A673 (cell line): ENCODE data around the gene CNTN2. TPM values are rescaled to one million over a fixed set of nuclear protein-coding genes. Genes with fewer than 3 reads are reported as not detected.

Source experiments
- BruUV-seq: library from RNA; stranded (reverse); fragments of 400-500 nt; replicated peaks from 2 replicates; lab custom pipeline; 2021; lab: Mats Ljungman, UMichigan
- CTCF ChIA-PET: fragments of 300-600 bp; sonication (Branson Sonifier 250); formaldehyde crosslinking; loops from one replicate; lab custom pipeline; 2022; ENCODE audit warnings: antibody characterized with exemption; lab: Charles Lee
- POLR2A ChIA-PET: fragments of 300-600 bp; sonication (Branson Sonifier 250); formaldehyde crosslinking; loops from one replicate; lab custom pipeline; 2022; ENCODE audit warnings: antibody characterized with exemption; ENCODE audit not compliant: low non-redundant PET; lab: Charles Lee
- DNase-seq: peaks from one replicate; pipeline ENCODE4 v3.0.0-alpha.2; 2015; ENCODE audit warnings: low spot score
- H3K27ac ChIP-seq: fragments of 200-600 bp; sonication (generic); 2 replicates; pipeline ENCODE4 v1.5.1; 2016; ENCODE audit warnings: mixed run types, low read depth, mild to moderate bottlenecking, mixed read lengths, antibody characterized with exemption, low read length; ENCODE audit not compliant: poor library complexity, severe bottlenecking
- H3K27me3 ChIP-seq: fragments of 200-600 bp; sonication (generic); replicated peaks from 2 replicates; pipeline ENCODE4 v1.6.1; 2017; ENCODE audit warnings: mixed run types, low read depth, mild to moderate bottlenecking, mixed read lengths, antibody characterized with exemption, low read length; ENCODE audit not compliant: insufficient read depth, poor library complexity
- H3K36me3 ChIP-seq: fragments of 200-600 bp; sonication (generic); 2 replicates; pipeline ENCODE4 v1.6.1; 2016; ENCODE audit warnings: mixed run types, mild to moderate bottlenecking, mixed read lengths, antibody characterized with exemption, low read length; ENCODE audit not compliant: insufficient read depth, poor library complexity, severe bottlenecking
- H3K4me1 ChIP-seq: fragments of 200-600 bp; sonication (generic); 2 replicates; pipeline ENCODE4 v1.6.1; 2017; ENCODE audit warnings: mixed run types, mild to moderate bottlenecking, mixed read lengths, antibody characterized with exemption, low read length; ENCODE audit not compliant: insufficient read depth, poor library complexity, severe bottlenecking
- H3K4me3 ChIP-seq: fragments of 200-600 bp; sonication (generic); 2 replicates; pipeline ENCODE4 v1.5.1; 2016; ENCODE audit warnings: low read depth, mixed run types, mild to moderate bottlenecking, mixed read lengths, low read length; ENCODE audit not compliant: poor library complexity, severe bottlenecking
- H3K9me3 ChIP-seq: fragments of 200-600 bp; sonication (generic); 2 replicates; pipeline ENCODE4 v1.6.1; 2016; ENCODE audit warnings: mixed run types, low read depth, mild to moderate bottlenecking, mixed read lengths, antibody characterized with exemption, low read length; ENCODE audit not compliant: poor library complexity, severe bottlenecking
- EZH2 ChIP-seq: fragments of 200-600 bp; sonication (generic); IDR thresholded peaks from 2 replicates; pipeline ENCODE4 v1.6.1; 2017; ENCODE audit warnings: borderline replicate concordance, low read depth, mild to moderate bottlenecking, mixed read lengths, antibody characterized with exemption, low read length; ENCODE audit not compliant: poor library complexity, severe bottlenecking
- intact Hi-C: fragments of 100-400 bp; cut with micrococcal nuclease; formaldehyde crosslinking; loops from one replicate; pipeline ENCODE4 v1.10.0; 2022; ENCODE audit not compliant: unreplicated experiment
- total RNA-seq: library from RNA; stranded (reverse); gene quantifications from 2 replicates; pipeline ENCODE4 v1.2.3, GENCODE V29; 2021
- TF ChIP-seq, protein P1 (sequence below): fragments of 300-800, 200-600 bp; sonication (generic); conservative IDR thresholded peaks from 2 replicates; pipeline ENCODE4 v1.5.1; 2017; ENCODE audit warnings: low read depth, mild to moderate bottlenecking, antibody characterized with exemption, low read length, moderate library complexity, mixed read lengths

Gene CNTN2
- total RNA-seq, 1 experiment from 2014 or later = not detected

DNA sequence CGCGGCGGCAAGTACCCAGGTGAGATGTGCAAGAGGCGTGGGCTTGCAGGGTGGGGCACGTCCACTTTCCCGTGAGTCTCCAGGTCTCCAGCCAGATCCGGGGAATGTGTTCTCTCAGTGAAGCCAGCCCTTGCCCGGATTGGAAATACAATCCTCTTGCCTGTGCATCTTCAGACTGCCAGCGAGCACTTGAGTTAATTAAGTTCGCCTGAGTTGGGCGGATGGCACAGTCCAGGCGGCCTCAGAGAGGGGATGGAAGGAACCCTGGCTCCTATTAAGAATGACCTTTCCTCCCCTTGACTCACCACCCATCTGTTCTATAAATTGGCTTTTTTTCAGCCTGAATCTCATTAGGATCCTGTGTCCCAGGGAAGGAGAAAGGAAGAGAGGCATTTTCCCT is 33.3 kb upstream of the CNTN2 start:
- intact Hi-C loops = no loop called here
- ChIA-PET POLR2A (no interaction called here), CTCF (no interaction called here)
- Histone ChIP-seq H3K4me3 (no peak overlapping the region), H3K27me3 (no peaks in the 10 kb centered on the region), H3K4me1 (peaks cover 5% of the 10 kb centered on the region), H3K36me3 (no peaks in the 10 kb centered on the region), H3K27ac (no peak overlapping the region), H3K9me3 (no peaks in the 10 kb centered on the region)
- TF ChIP-seq, protein P1, sequence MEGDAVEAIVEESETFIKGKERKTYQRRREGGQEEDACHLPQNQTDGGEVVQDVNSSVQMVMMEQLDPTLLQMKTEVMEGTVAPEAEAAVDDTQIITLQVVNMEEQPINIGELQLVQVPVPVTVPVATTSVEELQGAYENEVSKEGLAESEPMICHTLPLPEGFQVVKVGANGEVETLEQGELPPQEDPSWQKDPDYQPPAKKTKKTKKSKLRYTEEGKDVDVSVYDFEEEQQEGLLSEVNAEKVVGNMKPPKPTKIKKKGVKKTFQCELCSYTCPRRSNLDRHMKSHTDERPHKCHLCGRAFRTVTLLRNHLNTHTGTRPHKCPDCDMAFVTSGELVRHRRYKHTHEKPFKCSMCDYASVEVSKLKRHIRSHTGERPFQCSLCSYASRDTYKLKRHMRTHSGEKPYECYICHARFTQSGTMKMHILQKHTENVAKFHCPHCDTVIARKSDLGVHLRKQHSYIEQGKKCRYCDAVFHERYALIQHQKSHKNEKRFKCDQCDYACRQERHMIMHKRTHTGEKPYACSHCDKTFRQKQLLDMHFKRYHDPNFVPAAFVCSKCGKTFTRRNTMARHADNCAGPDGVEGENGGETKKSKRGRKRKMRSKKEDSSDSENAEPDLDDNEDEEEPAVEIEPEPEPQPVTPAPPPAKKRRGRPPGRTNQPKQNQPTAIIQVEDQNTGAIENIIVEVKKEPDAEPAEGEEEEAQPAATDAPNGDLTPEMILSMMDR = no peak
- TF ChIP-seq EZH2 = no peak
- BruUV-seq = no TSS peak
- DNase-seq = no peak

DNA sequence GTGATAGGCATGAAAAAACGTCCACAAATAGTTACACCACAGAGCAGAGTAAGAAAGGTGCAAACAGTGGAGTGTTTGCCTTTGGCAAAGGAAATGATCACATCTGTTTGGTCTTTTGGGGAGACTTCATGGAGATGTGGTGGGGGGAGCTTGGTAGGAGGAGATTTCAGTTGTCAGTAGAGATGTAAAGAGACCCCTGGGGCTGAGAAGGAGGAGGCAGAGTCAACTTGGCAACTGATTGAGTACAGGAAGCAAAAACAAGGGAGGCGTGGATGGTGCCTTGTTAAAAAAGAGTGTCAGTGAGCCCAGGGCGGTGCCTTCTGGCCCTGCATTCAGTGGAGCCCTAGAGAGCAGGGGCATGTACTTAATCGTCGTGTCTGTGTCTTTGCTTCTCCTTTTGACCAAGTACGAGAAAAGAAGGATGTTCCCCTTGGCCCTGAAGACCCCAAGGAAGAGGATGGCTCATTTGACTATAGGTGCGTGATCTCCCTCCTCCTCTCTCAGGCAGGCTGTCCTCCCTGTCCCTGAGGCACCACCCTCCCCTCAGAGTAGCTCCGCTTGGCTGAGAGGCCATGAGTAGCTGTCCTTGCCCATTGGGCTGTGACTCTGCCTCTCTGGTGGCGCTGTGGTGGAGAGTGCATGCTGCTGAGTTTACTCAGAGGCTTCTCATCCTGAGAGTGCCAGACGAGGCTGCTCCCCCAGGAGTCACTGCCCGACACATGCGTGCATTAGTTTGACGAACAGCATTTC is 30.4 kb upstream of the CNTN2 start:
- intact Hi-C loops = no loop called here
- Histone ChIP-seq H3K36me3 (no peaks in the 10 kb centered on the region), H3K4me1 (peaks cover 5% of the 10 kb centered on the region), H3K27ac (no peak overlapping the region), H3K9me3 (no peaks in the 10 kb centered on the region), H3K4me3 (no peak overlapping the region), H3K27me3 (no peaks in the 10 kb centered on the region)
- TF ChIP-seq, protein P1 = no peak
- TF ChIP-seq EZH2 = no peak
- no TSS peak for BruUV-seq
- ChIA-PET CTCF (no interaction called here), POLR2A (no interaction called here)
- DNase-seq = no peak

DNA sequence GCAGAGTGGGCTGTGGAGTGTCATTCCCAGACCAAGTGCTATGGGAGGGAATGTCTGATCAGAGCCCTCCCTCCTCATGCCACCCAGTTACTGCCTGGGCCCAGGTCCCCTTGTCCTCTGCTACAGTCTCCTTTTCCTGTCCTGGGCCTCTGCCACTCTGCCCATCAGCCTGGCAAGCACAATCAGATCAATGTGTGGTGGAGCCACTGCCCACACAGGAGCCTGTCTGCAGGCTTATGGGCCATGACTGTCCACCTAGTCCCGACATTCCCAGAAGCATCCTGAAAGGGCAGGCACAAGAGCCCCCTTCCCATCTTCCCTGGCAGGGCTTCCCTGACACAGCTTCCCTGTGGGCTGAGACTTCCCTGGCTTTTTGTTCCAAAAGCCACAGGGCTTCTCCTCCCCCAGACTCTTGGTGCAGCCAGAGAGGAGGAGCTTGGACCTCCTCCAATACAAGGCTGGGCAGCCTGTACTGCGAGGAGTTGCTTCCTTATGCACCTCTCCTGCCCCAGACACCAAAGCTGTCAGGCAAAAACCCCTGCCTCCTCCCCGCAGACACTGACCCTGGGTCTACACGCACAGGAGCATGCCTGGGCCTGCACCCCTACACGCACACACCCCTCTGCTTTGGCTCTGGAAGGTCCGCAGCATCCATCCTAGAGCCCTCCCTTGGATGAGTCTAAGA is 29.2 kb upstream of the CNTN2 start:
- ChIA-PET CTCF (no interaction called here), POLR2A (no interaction called here)
- intact Hi-C loops = no loop called here
- Histone ChIP-seq H3K9me3 (no peaks in the 10 kb centered on the region), H3K27me3 (no peaks in the 10 kb centered on the region), H3K4me1 (peaks cover 5% of the 10 kb centered on the region), H3K27ac (no peak overlapping the region), H3K4me3 (no peak overlapping the region), H3K36me3 (no peaks in the 10 kb centered on the region)
- BruUV-seq = no TSS peak
- TF ChIP-seq, protein P1 = no peak
- TF ChIP-seq EZH2 = no peak
- peak; percentile 54 for DNase-seq
